Endometrial microvascular endothelial cells (primary cell): ENCODE results near the gene PRAME. TPM values are rescaled to one million over a fixed set of nuclear protein-coding genes. Genes with fewer than 3 reads are reported as not detected.

ENCODE experiments used
- in situ Hi-C: cut with HindIII; loops from 2 replicates; pipeline ENCODE4 v1.10.0; 2017; ENCODE audit warnings: low sequenced_read_pairs, low pct_unique_long_range_greater_than_20kb; ENCODE audit errors: inconsistent ontology term
- total RNA-seq: library from RNA; depleted of rRNA; stranded (reverse); fragments of >200 nt; gene quantifications from one replicate; pipeline ENCODE4 v1.2.3, GENCODE V29; 2015; ENCODE audit errors: inconsistent ontology term

Gene PRAME
- total RNA-seq, 1 donor from 2014 or later = not detected

GRCh38 chr22:22554587-22555284 lies 4.3 kb downstream of the PRAME start:
- in situ Hi-C loops = no loop called here

GRCh38 chr22:22553735-22554586 lies 5.1 kb downstream of the PRAME start:
- in situ Hi-C loops = no loop called here

GRCh38 chr22:22553141-22553540 lies 5.9 kb downstream of the PRAME start:
- in situ Hi-C loops = no loop called here

DNA sequence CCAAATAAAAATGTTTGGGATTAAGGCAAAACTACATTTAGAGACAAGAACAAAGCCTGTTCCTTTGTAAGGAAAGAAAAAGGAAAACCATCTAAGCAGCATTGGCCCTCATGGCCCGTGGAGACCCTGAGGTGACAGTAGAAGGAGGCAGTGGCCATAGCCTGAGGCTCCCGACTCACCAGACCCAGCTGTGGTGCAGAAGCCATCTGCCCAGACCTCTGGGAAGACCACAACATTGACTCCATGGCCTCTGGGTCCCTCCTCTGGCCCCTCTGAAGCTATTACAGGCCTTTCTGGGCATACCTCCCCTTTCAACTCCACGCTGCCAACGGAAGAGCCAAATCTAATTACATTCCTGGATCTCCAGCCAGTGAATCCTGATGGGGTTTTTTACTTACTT lies 6.4 kb downstream of the PRAME start:
- in situ Hi-C loops = no loop called here

DNA sequence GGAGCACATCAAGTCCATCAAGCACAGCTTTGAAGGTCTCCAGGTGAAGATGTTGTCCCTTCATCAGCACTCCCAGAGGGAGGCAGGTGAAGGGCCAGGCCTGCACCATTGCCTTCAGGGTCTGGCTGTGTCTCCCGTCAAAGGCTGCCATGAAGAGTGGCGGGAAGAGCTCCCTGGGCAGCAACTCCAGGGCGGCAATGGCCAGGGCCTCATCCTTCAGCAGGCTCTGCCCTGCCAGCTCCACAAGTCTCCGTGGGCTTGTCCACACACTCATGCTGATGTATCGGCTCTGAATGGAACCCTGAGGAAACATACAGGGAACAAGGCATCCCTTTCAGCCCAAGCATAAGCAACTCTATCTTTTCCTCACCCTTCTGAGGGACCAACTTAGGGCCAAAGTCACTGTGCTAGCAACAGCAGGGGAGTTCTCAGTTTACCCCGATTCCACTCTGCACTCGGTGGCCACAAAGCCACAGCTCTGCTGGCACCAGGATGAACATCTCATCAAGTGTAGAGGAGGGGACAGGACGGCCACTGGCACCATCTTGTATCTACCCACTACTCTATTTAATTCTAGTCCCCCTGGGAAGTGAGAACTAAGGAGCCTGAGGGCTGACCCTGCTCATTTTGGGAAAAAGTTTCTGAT lies 8.2 kb downstream of the PRAME start:
- in situ Hi-C loops = no loop called here

DNA sequence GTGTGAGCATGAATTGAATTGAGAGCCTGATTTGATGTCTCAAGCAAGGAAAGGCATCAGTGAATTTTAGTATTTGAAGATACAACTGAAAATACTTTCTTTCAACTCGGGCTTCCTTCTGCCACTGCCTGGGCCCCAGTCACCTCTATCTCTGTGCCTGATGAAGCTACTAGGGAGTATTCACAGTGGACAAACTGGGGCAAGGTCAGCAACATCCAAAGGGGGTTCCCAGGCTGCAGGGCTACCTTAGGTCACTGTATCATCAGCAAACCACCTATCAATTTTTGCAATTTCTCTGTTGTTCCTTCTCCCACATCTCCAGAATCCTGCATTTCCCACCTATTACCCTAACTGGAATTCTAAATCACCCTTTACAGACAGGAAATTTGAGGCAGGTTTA lies 10.2 kb downstream of the PRAME start:
- in situ Hi-C loops = no loop called here

DNA sequence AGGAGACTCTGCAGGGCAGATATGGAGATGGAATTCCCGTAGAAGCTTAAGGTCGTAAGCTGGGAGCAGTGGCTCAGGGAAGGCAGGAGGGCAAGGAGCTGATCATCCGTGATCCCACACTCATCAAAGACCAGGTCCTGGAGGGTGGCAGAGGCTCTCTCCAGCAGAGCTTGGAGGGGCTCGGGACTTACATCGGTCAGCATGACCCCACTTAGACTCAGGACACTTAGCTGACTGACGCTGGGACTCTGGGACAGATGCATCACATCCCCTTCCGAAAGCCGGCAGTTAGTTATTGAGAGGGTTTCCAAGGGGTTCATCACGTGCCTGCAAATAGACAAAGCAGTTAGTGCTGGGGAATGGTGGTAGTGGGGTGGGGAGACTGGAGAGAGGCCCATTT lies 10.7 kb downstream of the PRAME start:
- in situ Hi-C loops = no loop called here

DNA sequence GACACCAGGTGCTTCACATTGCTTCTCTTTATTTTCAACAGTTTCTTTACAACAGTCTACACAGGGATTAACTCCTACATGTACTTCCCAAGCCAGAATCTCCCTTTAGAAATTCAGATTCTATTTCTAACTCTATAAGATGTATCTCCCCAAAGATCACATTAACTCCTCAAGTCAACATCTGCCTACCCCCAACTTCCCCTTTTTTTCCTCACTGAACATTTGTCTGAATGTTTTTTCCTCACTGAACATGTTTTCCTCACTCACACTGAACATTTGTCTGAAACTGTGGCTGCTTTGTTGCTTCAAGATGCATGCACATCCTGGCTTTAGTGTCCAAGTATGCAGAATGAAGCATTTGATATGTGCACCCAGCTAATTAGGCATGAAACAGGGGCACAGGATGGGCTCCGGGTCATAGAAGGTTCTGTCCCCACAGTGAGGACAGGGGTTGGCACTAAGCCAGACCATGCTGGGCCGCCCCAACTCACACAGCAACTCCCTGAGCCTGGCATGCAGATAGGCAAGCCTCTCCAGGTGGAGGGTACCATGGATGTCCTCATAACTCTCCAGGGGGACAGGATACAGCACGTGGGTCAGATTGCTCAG lies 11.3 kb downstream of the PRAME start:
- in situ Hi-C loops = no loop called here

DNA sequence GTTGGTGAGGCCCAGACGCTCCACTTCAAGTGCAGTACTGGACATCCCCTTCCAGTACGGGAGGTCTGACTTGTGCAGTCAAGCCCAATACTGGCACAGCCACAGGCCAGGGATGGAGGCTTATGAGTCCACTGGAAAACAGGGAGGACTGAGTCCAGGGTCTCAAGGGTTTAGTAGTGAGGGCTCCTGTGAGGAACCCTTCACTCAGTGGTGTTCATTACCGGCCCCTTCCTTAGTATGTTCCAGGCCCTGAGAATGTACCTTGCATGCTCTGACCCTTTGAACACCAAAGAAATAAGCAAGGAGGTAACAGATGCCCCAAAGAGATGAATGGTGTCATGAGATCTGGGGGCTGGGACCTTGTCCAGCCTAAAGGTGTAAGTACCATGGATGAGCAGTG lies 11.8 kb downstream of the PRAME start:
- in situ Hi-C loops = no loop called here

- in situ Hi-C loops = no loop called here
These were observed 12.6 kb downstream of the PRAME start for GRCh38 chr22:22546490-22546889.

DNA sequence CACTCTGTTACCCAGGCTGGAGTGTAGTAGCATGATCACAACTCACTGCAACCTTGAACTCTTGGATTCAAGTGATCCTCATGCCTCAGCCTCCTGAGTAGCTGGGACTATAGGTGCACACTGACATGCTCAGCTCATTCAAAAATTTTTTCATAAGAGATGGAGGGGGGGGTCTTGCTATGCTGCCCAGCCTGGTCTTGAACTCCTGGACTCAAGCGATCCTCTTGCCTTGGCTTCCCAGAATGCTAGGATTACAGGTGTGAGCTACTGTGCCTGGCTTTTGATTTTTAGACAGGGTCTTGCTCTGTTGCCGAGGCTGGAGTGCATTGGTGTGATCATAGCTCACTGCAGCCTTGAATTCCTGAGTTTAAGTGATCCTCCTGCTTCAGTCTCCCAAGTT lies 14.0 kb downstream of the PRAME start:
- in situ Hi-C loops = no loop called here

GRCh38 chr22:22538226-22538989 lies 20.7 kb downstream of the PRAME start:
- in situ Hi-C loops = no loop called here

DNA sequence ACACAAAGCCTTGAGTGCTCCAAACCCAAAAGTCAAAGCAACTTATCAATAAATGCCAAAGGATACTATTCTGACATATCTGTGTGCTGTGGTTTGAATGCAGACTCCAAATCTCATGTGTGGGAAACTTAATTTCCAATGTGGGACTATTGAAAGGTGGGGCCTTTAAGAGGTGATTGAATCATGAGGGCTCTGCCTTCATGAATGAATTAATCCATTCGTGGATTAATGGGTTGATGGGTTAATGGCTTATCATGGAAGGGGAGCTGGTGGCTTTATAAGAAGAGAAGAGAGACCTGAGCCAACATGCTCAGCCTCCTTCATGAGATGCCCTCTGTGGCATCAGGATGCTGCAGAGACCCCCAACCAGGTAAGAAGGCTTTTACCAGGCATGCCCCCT lies 22.1 kb downstream of the PRAME start:
- in situ Hi-C loops = no loop called here

- in situ Hi-C loops = no loop called here
These were observed 22.6 kb downstream of the PRAME start for GRCh38 chr22:22536515-22536914.

GRCh38 chr22:22535662-22536061 lies 23.4 kb downstream of the PRAME start:
- in situ Hi-C loops = no loop called here

- in situ Hi-C loops = no loop called here
These were observed 24.3 kb downstream of the PRAME start for GRCh38 chr22:22534604-22535415.

DNA sequence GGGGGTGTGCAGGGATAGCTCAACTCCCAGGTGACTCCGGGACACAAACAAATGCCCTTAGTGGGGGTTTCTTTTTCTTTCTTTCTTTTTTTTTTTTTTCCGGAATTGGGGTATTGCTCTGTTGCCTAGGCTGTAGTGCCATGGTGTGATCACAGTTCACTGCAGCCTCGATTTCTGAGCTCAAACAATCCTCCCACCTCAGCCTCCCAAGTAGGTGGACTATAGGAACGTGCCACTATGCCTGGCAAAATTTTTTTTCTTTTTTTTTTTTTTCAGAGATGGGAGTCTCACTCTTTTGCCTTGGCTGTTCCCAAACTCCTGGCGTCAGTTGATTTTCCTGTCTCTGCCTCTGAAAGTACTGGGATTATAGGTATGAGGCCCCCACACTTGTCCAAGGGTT lies 25.2 kb downstream of the PRAME start:
- in situ Hi-C loops = no loop called here

- in situ Hi-C loops = no loop called here
These were observed 25.6 kb downstream of the PRAME start for GRCh38 chr22:22533417-22533816.
